IPS-18c (cell line): ENCODE data around the gene TARS1.
"Not testable (repeated sequence)": the region's sequence is repeated elsewhere in the genome, so short reads cannot be mapped to it uniquely, and the experiment has no call there.

ENCODE experiments used
- H3K4me3 ChIP-seq: 2 replicates; pipeline ENCODE4 v1.7.0; 2013; ENCODE audit warnings: low read depth, mild to moderate bottlenecking, low read length, moderate library complexity; ENCODE audit not compliant: insufficient read depth
- H3K9me3 ChIP-seq: one replicate; pipeline ENCODE4 v1.6.1; 2013; ENCODE audit warnings: mild to moderate bottlenecking, low read length, moderate library complexity; ENCODE audit not compliant: control insufficient read depth, insufficient read depth

TARS1 gene

DNA sequence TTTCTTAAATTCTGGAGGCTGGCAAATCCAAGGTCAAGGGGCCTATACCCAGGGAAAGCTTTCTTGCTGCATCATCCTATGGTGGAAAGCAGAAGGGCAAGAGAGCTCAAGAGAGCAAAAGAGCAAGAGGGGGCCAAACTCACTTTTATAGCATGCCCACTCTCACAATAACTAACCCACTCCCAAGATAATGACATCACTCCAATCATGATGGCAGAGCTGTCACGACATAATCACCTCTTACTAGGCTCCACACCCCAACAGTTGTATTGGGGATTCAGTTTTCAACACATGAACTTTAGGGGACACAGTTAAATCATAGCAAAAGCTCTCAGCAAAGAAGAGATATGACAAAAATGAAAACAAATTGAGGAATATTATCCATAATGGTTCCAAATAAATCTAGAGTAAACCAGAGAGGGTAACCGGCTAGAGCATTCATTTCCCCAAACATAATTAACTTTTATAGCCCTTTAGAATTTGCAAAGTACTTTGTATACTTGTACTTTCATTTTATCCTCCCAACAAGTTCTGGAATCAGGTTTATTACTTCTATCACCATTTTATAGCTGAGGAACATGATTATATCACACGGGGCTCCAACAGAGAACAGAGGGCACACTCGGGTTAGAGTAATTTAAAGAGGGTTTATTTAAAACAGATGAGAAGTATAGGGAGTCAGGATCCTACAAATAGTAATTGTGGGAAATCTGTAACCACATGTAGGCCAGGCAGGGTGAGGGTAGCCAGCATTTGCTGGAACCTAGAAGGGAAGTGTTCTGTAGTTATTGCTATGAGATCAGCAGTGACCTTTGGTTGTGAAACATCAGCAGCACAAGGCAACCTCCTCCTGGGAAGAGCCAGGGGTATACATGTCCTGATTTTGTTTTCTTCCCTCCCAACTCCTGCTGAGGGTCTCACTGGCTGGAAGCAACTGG, 7.2 kb upstream of the TARS1 start:
- Histone ChIP-seq H3K9me3 (no peaks in the 10 kb centered on the region), H3K4me3 (no peak overlapping the region)

DNA sequence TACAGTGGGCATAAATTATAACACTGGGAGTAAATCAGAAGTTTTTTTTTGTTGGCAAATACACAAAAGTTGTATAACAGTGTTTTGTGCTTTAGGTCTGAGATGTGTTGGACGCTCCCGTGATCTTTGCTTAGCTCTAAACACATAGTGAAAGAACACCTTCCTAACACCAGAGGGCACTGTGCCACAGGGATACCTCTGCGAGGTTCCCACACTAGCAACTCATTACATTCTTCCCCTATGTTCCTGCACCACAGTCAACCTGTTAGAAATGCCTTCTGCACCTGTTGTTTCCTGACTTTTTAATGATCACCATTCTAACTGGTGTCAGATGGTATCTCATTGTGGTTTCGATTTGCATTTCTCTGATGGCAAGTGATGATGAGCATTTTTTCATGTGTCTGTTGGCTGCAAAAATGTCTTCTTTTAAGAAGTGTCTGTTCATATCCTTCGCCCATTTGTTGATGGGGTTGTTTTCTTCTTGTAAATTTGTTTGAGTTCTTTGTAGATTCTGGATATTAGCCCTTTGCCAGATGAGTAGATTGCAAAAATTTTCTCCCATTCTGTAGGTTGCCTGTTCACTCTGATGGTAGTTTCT, 4.8 kb upstream of the TARS1 start:
- H3K4me3 ChIP-seq, H3K9me3 ChIP-seq: not testable (repeated sequence)

DNA sequence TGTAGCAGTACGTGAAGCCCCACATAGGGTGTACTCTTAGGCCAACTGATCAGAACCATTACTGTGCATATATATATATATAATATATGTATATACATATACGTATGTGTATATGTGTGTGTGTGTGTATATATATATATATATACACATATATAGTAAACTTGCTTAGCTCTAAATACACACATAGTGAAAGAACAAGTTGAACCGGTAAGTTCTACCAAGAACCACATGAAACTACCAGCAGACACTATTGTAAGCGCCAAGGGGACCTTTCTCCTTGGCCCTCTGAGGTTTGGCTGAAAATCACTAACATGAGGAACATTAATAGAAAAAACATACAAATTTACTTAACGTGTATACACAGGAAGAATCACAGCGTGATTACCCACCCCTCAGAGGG, 1.8 kb upstream of the TARS1 start:
- Histone ChIP-seq H3K4me3 (peak overlapping the region; percentile 72), H3K9me3 (no peaks in the 10 kb centered on the region)

DNA sequence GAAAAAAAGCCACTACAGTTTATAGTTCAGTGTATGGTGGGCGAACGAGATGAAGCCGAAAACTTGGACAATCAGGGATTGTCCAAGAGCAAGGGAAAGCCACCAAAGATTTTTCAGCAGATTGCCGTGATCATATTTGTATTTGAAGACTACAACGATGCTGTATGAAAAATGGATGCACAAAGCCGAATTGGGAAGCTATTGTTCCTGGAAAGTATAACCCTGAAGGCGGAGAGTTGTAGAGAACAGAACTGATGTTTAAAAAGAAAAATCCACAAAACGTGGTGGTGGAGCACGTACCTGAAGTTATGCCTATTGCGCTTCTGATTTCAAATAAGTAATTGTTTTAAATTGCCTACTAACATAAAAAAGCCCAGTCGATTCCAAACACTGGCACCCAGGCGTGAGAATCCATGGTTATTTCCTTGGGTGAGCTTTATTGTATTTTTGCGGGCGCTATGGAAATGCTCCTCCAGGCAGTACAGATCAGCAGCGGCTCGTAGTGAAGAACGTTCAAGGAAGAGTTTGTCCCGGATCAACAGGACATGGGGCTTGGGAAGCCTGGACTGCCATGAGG, 772 bp upstream of the TARS1 start:
- H3K9me3 ChIP-seq = no peaks in the 10 kb centered on the region
- H3K4me3 ChIP-seq = peak overlapping the region; percentile 72

DNA sequence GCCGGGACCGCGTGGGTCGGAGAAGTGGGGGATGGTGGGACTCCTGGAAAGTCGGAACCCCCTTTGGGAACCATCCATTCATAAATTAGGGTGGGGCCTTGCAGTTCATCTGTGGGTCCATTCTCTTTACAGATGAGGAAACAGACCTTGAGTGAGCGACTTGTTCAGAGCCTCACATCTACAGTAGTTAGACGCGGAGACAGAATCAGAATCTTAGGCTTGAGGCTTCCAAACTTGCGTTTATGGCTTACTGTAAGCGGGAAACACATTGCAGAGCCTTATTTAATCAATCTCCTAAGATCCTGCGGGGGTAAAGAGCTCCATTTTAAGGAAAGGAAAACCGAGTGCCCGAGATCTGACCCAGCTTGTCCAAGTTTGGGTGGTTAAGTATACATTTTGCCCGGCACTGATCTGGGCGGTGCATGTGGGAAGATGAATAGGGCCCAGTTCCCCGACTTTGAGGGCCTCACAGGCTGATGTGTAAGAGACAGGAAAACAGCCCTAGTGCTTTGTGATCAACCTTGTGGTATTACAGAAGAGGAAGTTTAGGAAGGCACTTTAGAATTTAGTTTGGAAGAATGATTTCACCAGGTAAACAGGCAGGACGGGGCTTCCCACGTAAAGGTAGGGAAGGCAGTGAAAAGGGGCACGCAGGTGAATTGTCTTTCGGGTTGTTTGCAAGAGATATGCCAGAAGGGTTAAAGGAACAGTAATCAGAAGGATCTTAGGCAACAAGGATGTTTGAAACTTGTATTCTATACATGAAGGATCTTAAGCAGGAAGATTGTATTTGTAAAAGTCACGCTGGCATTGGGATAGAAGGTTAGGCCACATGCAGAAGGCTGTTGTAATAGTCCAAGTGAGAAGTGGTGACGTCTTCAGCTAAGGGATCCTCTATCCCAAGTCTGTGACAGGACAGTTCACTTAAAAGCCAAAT, 744 bp downstream of the TARS1 start:
- peak overlapping the region; percentile 72 for H3K4me3 ChIP-seq
- no peaks in the 10 kb centered on the region for H3K9me3 ChIP-seq

DNA sequence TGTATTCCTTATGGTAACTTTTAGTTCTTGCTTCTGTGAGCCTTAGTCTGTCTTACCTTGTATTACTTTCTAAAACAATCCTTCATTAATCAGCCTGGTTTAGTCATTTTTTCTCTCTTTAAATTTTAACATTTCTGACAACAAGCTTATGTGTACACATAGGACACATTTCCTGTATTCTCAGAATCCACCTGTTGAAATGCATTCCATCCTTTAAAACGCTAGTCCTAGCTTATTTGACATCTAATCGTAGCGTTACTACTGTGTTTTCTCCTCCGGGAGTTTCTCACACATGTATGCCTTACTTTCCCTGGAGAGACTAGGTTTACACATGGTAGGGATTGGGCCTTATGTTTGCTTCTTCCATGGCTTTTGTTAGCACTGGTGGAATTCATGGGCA, 3.8 kb downstream of the TARS1 start:
- Histone ChIP-seq H3K4me3 (no peak overlapping the region), H3K9me3 (no peaks in the 10 kb centered on the region)

DNA sequence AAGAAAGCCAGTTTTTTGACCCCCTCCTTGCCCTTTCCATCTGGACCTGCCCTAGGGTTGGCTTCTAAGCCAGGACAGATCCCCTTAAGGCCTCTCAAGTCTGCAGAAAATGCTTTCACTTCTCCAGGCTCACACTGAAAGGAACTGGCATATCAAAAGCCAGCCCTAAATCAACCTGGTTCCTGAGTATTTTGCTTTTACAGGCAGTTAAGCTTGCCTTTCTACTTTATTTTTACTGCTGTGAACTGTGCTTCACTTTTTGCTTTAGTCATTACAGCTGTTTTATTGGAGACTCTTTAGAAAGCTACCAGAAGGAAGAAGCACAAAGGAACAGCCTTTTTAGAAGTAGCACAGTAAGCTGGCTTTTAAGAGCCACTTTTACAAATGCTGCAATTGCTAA, 5.0 kb downstream of the TARS1 start:
- H3K4me3 ChIP-seq = no peak overlapping the region

DNA sequence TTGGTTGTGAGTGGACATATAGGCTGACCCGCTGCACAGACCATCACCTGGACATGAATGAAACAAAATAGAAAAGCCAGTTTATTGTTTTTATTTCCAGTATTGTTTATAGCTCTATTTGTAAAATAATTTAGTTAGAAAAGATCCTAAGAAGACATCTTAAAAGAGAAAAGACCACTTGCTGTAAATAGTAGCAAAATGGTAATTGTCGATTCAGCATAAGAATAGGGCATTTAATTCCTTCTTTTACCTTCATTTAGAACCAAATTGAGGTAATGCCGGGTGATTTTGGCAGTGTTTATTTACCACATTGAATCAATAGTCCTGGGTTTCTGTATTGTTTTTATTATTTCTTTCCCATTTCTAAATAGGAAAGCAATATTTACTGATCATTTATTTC, 7.4 kb downstream of the TARS1 start:
- no peaks in the 10 kb centered on the region for H3K9me3 ChIP-seq

More for the DNA sequence above, 5.0 kb downstream of the TARS1 start:
- H3K9me3 ChIP-seq = no peaks in the 10 kb centered on the region

DNA sequence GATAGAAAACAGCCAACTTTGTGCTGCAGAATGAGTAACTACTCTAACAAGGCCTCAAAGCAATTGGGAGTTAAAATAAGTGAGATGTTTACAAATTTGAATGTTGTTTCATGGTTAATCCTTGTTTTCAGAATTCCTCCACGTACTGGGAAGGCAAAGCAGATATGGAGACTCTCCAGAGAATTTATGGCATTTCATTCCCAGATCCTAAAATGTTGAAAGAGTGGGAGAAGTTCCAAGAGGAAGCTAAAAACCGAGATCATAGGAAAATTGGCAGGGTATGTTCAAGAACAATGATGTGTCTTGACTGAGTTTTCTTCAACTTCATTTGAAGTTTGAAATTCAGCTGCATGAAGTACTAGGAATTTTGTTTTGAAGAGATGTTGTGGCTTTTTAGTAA, 16.4 kb downstream of the TARS1 start:
- Histone ChIP-seq H3K4me3 (no peak overlapping the region), H3K9me3 (no peaks in the 10 kb centered on the region)

More for the DNA sequence above, 7.4 kb downstream of the TARS1 start:
- no peak overlapping the region for H3K4me3 ChIP-seq

DNA sequence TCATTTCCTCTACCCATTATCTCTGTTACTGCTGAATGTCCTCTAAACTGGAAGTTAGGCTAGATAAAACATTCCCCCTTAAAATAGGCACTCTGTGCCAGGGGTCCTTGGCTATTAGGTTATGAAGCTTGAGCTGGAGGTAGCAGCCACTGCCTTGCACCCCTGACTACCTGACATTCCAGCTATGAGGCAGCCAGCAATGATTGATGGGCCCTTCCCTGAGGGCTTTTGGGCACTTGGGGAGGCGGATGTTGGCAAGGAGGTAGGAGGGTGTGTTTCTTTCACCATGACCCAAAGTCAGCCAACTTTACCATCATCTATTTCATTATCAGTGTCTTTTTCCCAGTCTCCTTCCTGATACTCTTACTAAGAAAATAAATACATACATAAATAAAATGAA, 17.1 kb downstream of the TARS1 start:
- Histone ChIP-seq H3K9me3 (no peaks in the 10 kb centered on the region), H3K4me3 (no peak overlapping the region)

DNA sequence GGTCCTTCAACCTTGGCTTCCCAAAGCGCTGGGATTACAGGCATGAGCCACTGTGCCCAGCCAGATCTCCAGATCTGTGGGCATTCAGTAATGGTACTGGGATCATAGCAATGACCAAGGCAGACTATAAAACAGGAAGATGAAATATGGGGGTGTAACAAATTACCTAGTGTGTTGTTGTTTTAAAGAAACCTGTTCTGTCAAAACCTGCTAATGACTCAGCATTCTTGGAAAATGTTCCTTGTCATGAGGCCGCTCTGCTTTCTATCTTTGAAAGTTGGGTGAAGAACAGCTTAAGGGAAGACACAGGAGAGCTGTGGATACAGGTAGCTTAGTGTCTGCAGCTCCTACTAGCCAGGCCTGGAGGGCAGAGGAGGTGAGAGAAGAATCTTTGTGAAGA, 19.4 kb downstream of the TARS1 start:
- Histone ChIP-seq H3K9me3 (no peaks in the 10 kb centered on the region), H3K4me3 (no peak overlapping the region)

DNA sequence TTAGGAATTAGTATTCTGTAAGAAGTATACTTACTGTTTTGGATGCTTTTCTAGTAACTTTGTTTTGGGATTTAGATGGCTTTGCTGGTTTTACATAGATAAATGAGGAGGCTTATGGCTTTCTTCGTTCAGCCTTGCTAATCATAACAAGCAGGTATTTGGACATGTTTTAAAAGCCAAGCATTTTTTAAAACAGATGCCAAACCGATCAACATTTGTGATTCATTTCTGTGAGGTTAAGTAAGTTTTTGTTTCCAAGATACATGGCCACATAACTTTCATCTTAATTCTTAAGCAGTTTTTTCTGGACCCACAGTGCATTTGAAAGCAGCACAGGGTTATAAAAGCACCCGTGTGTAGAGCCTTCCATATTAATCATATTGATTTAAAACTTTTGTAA, 21.7 kb downstream of the TARS1 start:
- Histone ChIP-seq H3K4me3 (no peak overlapping the region), H3K9me3 (no peaks in the 10 kb centered on the region)

DNA sequence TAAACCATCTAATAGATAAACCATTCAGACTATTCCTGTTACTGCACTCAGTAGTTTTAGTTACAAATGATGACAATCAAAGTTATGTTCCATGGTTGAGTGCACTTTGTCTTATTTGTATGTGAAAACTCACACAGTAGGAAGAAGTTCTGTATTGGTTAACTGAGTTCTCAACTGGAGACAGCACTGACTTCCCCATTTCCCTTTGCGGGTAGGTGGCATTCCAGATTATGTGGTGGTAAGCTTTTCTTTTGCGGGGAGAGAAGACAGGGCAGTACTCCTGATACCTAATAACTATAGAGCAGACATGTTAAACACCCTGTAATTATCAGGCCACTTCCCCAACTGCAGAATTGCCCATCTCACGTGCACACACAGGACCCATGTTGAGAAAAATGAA, 24.4 kb downstream of the TARS1 start:
- H3K9me3 ChIP-seq = no peaks in the 10 kb centered on the region
- no peak overlapping the region for H3K4me3 ChIP-seq

DNA sequence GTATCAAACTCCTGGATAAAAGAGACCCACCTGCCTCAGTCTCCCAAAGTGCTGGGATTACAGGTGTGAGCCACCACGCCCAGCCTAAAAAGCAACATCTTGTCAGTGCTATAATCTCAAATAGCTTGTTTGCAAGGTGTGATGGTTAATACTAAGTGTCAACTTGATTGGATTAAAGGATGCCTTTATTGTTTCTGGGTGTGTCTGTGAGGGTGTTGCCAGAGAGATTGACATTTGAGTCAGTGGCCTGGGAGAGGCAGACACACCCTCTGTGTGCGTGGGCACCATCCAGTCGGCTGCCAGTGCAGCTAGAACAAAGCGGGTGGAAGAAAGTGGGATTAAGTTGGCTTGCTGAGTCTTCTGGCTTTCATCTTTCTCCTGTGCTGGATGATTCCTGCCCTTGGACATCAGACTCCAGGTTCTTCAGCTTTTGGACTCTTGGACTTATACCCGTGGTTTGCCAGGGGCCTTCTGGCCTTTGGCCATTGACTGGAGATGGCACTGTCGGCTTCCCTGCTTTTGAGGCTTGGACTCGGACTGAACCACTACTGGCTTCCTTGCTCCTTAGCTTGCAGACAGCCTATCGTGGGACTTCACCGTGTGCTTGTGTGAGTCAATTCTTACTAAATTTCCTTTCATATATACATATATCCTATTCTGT, 28.1 kb downstream of the TARS1 start:
- no peak overlapping the region for H3K4me3 ChIP-seq
- no peaks in the 10 kb centered on the region for H3K9me3 ChIP-seq

DNA sequence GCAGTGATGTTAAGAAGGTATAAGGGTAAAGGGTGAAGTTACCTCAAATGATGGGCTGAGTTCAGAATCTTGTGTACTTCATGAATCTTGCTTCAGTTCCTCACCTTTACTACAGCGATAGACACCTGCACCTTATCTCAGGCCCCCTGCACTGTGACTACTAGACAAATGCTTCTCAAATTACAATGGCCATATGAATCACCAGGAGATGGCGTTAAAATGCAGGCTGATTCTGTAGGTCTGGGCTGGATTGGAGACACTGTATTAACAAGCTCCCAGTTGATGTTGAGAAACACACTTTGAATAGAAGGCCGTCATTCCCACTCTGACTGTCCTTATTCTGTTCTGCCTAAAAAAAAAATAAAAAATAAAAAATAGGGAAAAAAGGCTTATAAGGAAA, 29.8 kb downstream of the TARS1 start:
- no peak overlapping the region for H3K4me3 ChIP-seq
- H3K9me3 ChIP-seq = no peaks in the 10 kb centered on the region

DNA sequence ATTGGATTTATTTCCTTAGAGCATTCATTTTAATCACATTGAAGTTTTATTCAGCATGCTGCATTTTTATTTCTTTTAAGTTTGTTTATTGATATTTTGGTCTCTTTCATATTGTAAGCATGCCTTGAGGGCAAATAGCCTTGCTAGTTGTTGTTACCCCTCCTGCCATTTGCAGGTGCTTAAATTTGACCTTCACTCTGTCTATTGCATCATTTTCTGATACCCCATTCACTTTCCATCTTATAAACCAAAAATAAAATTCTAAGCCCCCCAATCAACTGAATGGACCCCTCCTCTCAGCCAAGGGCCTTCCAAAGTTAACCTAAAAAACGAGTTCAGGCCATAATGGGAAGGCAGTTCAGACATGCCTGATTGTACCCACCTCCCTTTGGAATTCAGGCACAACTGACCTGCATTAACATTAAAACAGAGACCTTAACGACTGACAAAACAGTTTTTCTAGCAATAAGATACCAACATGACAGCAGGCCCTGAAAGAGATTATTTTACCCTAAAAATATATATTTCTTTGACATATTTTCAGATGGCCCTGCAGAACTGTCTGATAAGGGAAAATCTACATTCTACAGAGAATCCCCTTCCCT, 32.1 kb downstream of the TARS1 start:
- H3K9me3 ChIP-seq = no peaks in the 10 kb centered on the region
- H3K4me3 ChIP-seq = no peak overlapping the region
